Measurements from ENCODE around the gene KRT16.

DNA sequence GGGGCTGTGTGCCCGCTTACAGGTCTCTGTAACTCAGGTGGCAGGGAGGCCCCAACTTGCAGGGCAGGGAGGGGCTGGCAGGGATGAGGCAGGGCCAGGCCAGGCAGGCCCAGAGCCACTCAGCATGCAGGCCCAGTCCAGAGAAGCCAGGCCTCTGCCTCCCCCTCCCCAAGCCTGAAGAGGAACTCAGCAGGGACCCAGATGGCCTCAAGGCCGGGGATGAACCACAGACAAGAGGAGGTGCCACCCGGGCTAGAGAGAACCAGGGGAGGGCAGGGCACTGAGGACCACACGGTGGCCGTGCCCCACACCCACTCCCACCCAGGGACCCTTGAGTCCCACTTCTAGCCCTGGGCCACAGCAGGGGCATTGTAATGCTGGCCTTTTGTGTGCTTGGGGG lies 46.3 kb upstream of the KRT16 start:
- TF ChIP-seq POLR2A (IDR thresholded peaks at IDR 0.05; ENCODE audit: low read length), result no peak
- TF ChIP-seq GATA1 (IDR thresholded peaks at IDR 0.05; ENCODE audit: low read depth, low read length), result no peak

Measured in erythroblast (primary cell).